Activated CD8-positive, alpha-beta memory T cell treated with anti-CD3 and anti-CD28 coated beads, Interleukin-2, amount 50 U/mL, for 1 hour (primary cell): Measurements from ENCODE around the gene SYNGR1.

Source experiments
- DNase-seq: peaks from one replicate; pipeline ENCODE4 v3.0.0-alpha.2; 2020; ENCODE audit errors: extremely low read depth

Gene SYNGR1

DNA sequence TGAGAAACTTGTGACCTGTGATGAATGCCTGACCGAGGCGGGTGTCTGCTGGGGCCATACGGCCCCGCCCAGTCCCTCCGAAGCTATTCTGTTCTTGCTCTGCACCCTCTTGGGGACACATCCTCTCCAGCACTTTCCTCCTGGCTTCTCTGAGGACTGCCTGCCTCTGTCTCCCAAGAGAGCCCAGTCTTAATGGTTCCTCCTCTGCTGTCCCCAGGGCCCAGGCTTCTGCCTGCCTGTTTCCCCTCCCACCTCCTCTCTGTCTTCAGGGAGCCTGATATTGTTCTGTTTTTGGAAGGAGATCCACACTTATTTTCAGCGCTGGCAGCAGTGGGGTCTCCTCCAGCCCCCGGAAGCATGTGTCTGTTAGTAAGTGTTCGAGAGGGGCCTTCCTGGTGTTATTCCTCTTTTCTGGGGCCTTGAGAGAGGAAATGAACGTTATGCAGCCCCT is 18.7 kb downstream of the SYNGR1 start:
- no peak for DNase-seq

DNA sequence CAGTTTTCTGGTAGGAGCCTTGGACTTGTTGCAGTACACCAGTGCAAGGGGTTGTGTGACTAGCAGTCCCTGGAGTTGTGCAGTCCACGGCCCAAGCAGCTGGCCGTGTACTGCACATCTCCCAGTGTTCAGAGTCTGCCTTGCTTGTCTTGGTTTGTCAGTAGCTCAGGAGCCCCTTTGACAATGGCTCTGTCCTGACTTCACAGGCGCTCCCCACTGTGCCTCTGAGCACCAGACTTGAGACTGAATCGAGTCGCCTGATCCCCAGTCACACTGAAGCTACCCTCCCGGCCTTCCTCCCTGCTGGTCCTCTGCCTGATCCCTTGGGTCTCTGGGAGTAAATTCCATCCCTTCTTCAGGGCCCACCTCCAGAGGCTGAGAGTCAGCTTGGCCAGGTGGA is 19.4 kb downstream of the SYNGR1 start:
- no peak for DNase-seq

DNA sequence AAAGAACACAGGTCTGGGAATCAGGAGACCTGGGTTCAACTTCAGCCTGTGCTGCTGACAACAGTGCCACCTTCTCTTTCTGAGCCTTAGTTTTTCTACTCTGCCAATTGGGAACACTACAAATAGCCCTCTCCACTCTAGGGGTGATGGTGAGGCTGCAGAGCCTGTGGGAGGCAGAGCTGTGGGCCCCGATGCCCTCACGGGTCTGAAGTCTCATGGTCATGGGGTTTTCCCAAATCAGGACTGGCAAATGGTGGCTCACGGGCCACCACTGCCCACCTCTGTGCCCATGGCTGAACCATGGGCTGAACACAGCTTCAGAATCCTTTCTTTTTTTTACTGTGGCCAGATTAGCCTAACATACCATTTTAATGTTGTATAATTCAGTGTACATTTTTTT is 19.8 kb downstream of the SYNGR1 start:
- no peak for DNase-seq

DNA sequence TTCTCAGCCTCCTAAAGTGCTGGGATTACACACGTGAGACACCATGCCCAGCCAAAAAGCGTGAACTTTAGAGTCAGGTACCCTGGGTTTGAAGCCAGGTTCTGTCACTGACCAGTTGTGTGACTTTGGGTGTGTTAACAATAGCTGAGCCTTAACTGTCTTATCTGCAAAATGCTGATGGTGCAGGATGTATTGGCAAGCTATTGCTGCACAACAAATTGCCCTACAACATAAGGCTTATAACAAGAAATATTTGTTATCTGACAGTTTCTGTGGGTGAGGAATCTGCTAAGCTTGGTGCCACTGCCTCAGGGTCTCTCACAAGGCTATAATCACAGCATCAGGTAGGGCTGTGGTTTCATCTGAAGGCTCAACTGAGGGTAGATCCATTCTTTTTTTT is 21.9 kb downstream of the SYNGR1 start:
- no peak for DNase-seq

DNA sequence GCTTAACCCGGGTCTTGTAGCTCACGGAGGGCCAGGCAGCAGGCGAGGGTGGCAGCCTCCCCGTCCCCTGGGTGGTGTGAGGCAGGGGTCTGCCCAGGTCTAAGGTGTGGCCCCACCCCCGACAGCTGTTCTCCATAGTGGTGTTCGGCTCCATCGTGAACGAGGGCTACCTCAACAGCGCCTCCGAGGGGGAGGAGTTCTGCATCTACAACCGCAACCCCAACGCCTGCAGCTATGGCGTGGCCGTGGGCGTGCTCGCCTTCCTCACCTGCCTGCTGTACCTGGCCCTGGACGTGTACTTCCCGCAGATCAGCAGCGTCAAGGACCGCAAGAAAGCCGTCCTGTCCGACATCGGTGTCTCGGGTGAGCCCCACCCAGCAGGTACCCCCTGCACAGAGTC is 24.4 kb downstream of the SYNGR1 start:
- no peak for DNase-seq

DNA sequence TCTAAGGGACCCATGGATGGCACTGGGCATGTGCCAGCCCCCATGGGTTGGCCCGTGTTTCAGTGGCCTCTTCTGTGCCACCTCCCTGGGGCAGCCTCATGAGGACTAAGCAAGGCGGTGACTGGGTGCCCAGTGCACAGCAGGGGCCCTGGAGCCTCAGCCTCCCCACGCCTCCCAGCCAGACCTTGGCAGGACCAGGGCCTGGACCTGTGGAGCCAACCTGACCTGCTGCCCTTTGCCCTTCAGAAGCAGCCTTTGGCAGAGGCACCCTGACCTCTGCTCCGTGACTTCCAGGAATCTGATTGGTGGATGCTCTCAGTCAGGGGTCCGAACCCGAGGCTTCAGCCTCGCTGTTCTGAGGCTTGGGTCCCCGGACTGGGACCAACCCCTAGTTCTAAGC is 25.0 kb downstream of the SYNGR1 start:
- DNase-seq = no peak

DNA sequence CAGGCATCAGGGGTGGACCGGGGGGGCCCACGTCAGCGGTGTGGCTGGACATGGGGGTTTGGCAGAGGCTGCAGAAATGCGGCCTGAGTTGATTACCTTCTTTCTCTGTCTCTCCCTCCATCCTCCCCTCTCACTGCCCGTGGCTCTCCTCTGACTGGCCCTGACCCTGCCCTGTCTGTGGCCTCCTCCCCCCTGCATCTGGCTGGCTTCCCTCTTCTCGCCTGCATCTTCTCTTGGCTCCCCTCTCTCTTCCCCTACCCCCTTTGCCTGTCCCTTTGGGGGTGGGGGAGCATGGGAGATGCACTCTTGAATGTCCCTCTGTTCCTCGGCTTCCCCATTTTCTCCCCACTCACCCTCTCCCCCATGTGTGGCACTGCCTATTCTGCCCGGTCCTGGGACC is 25.9 kb downstream of the SYNGR1 start:
- no peak for DNase-seq

DNA sequence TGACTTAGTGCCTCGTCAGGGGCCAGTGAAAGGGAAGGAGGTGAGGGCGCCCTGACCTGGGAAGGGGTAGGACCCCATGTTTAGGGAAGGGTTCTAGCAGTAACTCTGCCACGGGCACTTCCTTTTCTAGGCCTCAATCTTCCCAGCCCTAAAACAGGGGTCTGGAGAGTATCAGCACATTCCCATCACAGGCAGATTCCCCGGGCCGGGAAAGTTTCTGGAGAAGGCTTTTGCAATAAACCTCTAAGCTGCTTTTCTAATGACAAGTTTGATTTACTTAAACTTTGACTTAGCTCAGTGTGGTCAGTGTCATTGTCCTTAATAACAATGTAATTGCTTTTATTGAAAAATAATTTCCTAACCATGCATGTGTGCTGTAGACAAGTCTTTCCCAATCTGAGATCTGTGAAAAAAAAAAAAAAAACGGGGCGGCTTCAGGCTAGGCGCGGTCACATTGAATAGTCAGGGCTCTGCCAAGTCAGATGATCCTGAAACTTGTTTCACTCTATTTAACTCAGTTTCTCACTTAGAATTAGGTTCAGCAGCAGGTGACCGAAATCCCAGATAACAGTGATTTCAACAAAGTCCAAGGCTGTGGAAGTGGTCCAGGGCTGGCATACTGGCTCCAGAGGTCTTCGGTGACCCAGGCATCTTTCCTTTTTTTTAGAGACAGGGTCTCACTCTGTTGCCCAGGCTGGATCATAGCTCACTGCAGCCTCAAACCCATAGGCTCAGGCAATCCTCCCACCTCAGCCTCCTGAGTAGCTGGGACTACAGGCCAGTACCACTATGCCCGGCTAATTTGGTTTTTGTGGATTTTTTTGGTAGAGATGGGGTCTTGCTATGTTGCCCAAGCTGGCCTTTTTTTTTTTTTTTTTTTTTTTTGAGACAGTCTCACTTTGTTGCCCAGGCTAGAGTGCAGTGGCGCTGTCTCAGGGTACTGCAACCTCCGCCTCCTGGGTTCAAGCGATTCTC is 30.3 kb downstream of the SYNGR1 start:
- no peak for DNase-seq

DNA sequence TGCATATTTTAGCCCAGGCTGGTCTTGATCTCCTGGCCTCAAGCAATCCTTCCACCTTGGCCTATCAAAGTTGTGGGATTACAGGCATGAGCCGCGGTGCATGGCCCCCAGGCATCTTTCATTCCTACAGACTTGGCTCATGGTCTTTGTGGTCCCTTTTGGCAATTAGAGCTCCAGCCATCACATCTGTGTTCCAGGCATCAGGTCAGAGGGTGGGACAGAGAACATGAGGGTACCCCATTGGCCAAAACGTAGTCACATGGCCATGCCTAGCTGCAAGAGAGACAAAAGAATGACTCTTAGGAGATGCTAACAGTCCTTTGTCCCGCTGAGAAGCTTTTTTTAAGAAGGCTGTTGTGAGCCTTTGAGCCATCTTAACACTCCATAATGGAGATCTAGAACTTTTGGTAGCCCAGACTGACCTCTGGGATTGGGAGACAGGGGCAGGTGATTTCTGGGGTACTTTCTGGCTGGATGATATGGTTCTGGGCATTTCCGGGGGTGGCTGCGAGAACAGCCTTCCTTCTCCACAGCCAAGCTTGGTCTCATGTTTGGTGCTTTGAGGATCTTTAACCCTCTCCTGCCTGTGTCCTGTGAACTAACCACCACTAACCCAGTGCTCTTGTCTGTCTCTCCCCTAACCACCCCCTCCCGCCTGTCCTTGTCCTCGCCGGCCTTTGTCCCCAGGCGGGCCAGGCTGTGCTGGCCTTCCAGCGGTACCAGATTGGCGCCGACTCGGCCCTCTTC is 31.4 kb downstream of the SYNGR1 start:
- DNase-seq = no peak

DNA sequence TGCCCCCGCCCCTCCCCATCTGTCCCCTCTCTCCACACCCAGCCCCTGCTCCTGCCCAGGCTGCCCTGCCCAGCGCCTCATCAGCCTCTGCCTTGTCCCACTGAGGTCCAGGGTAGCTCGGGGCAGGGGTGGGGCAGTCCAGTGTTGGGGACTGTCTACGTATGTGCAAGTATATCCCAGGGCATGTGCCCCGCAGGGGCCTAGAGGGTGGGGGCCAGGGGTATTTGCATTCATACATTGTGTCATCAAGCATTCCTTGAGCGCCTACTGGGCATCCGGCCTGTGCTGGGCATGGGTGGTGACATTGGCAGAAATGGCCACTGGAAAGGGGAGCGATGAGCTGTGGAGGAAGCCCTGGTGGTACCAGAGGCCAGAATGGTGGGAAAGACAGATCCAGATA is 32.1 kb downstream of the SYNGR1 start:
- DNase-seq = no peak

DNA sequence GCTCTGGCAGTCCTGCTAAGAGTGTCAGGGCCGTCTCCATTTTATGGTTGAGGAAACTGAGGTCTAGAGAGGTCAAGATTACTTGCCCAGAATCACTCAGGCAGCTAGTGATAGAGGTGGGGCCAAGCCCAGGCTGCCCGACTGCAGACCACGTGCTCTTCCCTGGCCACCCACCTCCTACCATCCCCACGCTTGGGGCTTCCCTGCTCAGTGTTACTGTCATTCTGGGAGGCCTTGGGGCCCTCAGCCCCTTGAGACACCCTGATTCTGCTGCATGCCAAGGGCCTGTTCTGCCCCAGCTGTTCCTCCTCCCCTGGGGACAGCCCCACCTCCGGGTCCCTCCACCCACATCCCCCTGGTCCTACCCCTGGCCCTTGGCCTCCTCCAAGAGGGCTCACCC is 32.6 kb downstream of the SYNGR1 start:
- no peak for DNase-seq

DNA sequence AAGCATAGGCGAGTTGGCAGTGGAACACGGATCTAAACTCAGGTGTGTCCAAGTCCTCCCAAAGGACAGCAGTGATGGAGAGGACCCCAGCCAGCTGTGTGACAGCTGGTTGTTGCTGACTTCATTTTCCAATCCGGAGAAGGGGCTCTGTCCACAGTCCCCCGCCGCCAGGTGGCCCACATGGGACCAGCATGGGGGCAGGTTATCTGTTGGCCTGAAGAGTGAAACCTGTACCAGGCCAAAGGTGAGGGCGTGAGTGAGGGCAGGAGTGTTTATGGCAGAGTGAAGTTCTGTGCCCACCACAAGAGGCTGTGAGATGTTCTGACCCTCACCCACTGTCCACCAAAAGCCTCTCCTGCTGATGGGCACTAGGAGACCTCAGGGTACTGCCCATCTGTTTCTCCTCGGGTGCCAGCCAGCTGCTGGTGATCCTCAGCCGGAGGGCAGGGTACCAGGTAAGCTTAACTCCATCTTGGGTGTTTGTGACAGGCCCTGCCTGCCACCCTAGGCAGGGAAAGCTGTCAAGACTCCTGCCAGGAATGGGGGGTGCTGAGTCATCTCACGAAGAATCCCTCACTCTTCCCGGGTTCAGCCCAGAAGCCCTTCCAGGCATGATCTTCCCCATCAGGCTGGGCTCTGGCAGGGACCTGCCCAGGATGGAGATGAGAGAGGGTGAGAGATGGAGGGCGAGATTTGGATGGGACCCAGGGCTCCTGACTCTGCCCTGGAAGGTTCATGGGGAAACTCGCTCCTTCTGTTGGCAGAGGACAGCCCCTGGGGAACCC is 34.2 kb downstream of the SYNGR1 start:
- DNase-seq = no peak

DNA sequence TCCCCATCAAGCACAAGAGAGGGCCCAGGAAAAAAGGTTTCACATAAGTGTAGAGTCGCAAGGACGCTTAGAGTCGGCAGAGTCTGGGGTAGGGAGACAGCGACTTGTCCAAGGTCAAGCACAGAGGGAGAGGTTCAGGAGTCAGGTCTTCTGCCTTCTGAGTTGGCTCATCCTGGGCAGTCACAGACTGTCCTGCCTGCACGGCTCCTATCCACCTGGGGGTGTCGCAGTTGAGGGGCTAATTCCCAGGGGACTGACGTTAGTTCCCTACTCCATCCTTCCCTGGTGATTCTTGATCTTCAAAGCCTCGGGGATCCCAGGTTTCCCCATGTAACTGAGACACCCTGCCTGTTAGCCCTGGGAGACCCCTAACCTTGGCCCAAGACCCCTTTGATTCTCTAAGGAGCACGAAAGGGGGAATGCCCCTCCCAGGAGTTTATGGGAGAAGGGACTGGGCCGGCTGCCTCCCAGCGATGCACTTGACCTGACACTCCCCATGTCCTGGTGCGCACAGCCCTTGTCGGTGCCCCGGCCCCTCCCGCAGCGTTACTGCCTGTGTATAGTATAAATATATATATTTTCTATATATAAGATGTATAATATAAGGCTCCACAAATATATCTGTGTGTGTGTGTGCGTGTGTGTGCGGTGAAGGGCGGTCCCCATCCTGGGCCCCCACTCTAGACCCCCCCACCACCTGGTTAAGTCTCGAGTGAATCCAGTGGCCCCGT is 35.1 kb downstream of the SYNGR1 start:
- DNase-seq = no peak

DNA sequence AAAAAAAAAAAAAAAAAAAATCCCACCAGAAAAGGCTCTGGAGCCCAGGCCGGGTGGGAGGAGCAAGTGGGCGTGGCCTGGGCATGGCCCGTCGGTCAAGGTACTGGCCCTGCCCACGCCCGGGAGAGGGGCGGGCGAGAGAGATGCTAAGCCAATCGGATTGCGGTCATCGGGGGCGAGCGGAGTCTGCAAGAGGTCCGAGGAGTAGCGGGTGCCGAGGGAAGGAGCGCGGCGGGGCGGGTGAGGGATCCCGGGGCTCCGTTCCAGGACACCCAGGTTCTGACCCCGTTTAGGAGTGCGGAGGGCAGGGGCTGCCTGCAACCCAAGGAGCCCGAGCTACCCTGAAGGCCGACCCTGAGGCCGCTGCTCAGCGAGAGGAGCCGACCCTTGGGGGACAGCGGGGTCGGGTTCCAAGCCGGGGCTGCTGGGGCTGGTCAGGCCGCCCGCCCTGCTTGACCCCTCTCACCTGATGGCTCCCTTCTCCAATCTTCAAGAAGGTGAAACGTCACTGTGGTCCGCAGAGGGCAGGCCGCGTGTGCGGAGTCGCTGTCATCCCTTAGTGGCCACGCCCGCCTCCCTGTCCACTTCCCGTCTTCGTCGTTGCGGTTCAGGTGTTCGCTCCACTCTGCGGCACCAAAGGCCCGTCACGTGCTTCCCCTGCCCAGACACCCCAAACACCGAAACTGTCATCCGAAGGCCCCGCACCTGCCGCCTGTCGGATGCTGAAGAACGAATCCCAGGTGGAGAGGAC is 38.6 kb downstream of the SYNGR1 start:
- peak; percentile 65 for DNase-seq

DNA sequence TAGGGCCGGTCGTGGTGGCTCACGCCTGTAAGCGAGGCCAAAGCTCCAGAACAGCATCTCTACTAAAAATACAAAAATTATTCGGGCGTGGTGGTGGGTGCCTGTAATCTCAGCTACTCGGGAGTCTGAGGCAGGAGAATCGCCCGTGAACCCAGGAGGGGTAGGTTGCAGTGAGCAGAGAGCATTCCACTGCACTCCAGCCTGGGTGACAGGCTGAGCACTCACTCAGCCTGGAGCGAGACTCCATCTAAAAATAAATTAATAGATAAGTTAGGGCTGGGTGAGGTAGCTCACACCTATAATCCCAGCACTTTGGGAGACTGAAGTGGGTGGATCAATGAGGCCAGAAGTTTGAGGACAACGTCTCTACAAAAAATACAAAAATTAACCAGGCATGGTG is 39.6 kb downstream of the SYNGR1 start:
- DNase-seq = no peak

DNA sequence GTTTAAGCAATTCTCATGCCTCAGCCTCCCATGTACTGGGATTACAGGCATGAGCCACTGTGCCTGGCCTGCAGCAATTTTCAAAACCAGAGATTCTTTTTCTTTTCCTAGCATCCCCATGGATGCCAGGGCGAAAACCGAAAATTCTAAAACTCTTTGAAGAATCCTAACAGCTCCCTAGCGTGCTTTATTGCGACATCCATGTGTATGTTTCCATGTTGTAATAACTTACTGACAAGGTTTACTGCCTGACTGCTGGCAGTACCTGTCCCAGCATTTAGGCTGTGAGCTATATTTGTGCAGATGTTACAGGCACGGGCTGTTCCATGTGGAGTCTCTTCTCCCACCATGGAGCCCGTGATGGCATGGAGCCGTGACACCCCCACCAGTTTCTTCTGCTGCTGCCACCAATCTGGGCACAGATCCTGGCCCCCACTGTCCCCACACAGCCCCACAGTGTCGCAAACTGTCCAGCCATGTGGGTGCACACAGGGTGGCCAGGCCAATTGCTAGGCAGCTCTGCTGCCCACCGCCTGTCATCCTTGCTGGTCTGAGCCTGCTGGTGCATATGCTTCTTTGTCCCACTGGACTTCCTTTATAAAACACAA is 42.7 kb downstream of the SYNGR1 start:
- DNase-seq = no peak

DNA sequence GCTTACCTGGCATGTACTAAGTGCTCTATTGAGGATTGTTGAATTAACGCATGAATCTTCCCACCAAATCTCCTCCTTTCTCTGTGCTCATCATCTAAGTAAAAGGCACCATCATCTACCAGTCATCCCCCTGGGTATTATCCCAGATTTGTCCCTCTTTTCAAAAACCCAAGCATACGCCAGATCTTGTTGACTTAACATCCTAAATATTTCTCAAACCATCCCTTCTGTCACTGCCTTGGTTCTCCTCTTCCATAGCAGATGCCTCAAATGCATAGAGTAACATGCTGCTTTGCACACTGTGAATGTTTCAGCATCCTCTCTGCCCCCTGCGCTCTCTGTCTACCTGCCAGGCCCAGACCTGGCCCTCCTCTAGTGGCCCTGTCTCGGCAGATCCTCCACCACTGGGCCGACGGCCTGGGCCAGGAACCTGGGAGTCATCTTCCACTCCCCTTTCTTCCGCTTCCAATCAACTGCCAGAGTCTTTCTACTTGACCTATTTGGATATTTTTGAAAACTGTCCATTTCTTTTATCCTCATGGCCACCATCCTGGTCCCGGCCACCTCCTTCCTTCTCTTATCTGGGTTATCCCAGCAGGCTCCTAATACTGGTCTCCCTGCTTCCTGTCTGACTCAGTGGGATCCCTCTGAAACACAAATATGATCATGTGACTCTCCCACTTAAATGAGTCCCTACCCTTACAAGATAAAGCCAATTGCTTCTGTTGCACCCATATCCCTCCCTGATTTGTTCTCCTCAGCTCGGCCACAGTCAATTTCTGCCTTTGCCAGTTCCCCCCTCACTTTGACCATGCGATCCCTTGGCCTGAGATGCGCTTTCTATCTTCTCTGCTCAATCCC is 46.4 kb downstream of the SYNGR1 start:
- no peak for DNase-seq

DNA sequence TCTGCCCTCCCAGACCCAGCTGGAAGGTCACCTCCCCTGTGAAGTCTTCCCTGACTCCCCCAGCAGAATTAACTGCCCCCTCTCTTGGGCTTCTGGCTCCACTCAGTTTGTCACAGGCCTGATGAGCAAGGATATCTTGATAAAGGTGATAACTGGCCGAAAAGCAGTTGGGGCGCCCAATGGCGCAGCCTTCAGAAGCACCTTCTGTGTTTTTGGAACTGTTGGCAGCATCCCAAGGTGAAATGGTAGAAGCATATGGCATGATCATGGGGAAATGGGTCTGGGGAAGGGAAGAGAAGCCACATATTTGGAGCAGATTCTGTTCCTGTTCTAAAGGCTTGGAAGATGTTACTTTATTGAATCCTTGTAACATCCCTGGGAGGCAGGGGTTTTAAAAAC is 47.0 kb downstream of the SYNGR1 start:
- DNase-seq = no peak

DNA sequence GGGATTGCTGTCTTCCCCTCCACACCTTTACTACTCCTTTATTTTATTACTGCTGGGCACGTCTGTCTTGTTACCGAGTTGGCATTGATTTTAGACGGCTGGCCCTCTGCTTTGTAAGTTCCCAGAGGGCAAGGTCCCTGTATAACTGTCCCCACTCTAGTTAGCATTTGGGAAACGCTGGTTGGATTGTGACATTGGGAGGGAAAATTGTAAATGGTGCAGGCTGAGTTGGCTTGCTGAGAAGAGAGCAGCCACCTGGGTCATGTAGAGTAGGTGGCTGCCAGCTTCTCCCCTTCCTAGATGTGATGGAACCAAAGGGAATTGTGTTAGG is 51.5 kb downstream of the SYNGR1 start:
- no peak for DNase-seq
